Calu3 (cell line): ENCODE results near the gene ZMYND10. TPM values are rescaled to one million over a fixed set of nuclear protein-coding genes. Genes with fewer than 3 reads are reported as not detected.

Experiments
- BruUV-seq: library from RNA; stranded (reverse); fragments of 400-500 nt; replicated peaks from 2 replicates; lab custom pipeline; 2021; lab: Mats Ljungman, UMichigan
- CTCF ChIA-PET: fragments of 300-600 bp; sonication (Branson Sonifier 250); formaldehyde crosslinking; loops from one replicate; lab custom pipeline; 2022; ENCODE audit warnings: antibody characterized with exemption; lab: Charles Lee
- DNase-seq: peaks from one replicate; pipeline ENCODE4 v3.0.0; 2022
- H3K27ac Mint-ChIP-seq: one replicate; pipeline ENCODE4 v1.8.0; 2022; ENCODE audit warnings: mixed read lengths; ENCODE audit not compliant: unreplicated experiment
- H3K27me3 Mint-ChIP-seq: one replicate; pipeline ENCODE4 v1.8.0; 2022; ENCODE audit warnings: mixed read lengths; ENCODE audit not compliant: unreplicated experiment
- H3K36me3 Mint-ChIP-seq: one replicate; pipeline ENCODE4 v1.8.0; 2022; ENCODE audit warnings: mild to moderate bottlenecking, moderate library complexity, mixed read lengths; ENCODE audit not compliant: insufficient read depth, unreplicated experiment
- H3K4me1 Mint-ChIP-seq: one replicate; pipeline ENCODE4 v1.8.0; 2022; ENCODE audit warnings: mild to moderate bottlenecking, low read depth, mixed read lengths; ENCODE audit not compliant: unreplicated experiment
- H3K4me3 Mint-ChIP-seq: one replicate; pipeline ENCODE4 v1.8.0; 2022; ENCODE audit warnings: mild to moderate bottlenecking, low read depth, moderate library complexity, mixed read lengths; ENCODE audit not compliant: unreplicated experiment
- H3K9me3 Mint-ChIP-seq: one replicate; pipeline ENCODE4 v1.8.0; 2022; ENCODE audit warnings: low read depth, mixed read lengths; ENCODE audit not compliant: unreplicated experiment
- intact Hi-C: fragments of 100-400 bp; cut with micrococcal nuclease; formaldehyde crosslinking; loops from one replicate; pipeline ENCODE4 v1.10.0; 2022; ENCODE audit not compliant: unreplicated experiment
- total RNA-seq: library from RNA; stranded (reverse); gene quantifications from 2 replicates; pipeline ENCODE4 v1.2.3, GENCODE V29; 2022
- TF ChIP-seq, protein P1 (sequence below): fragments of 200-600 bp; IDR thresholded peaks from one replicate; pipeline ENCODE4 v1.8.0; 2022; ENCODE audit warnings: antibody characterized with exemption; ENCODE audit not compliant: unreplicated experiment

Gene ZMYND10
- total RNA-seq, 1 experiment from 2014 or later, result 0.71 TPM

DNA sequence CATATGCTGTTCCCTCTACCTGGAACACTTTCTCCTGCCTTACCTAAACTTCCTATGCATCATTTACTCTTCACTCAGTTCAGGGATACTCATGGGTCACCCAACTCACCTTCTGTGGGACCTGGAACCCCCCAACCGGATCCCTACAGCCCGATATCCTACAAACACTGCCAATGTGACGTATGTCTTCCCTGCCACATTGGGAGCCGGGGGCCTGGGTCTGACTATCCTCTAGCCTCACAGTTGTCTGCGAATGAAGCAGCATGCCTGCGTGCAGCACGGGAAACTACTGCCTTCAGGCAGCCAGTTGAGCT is 4.6 kb upstream of the ZMYND10 start:
- DNase-seq, result no peak
- H3K36me3 Mint-ChIP-seq, result peaks cover 28% of the 10 kb centered on the region
- CTCF ChIA-PET, result interaction anchor here (1.1 to 2.8 kb wide), 4 partner anchors 12 to 192 kb away, joined by 3 to 15 read pairs (median 5); no protein-coding TSS in a partner anchor
- intact Hi-C loops, result no loop called here
- peak overlapping the region; percentile 84 for H3K4me3 Mint-ChIP-seq
- TSS peak; percentile 28 for BruUV-seq
- H3K27ac Mint-ChIP-seq, result peak overlapping the region; percentile 13
- peaks cover 18% of the 10 kb centered on the region for H3K4me1 Mint-ChIP-seq
- no peaks in the 10 kb centered on the region for H3K9me3 Mint-ChIP-seq
- TF ChIP-seq, protein P1, sequence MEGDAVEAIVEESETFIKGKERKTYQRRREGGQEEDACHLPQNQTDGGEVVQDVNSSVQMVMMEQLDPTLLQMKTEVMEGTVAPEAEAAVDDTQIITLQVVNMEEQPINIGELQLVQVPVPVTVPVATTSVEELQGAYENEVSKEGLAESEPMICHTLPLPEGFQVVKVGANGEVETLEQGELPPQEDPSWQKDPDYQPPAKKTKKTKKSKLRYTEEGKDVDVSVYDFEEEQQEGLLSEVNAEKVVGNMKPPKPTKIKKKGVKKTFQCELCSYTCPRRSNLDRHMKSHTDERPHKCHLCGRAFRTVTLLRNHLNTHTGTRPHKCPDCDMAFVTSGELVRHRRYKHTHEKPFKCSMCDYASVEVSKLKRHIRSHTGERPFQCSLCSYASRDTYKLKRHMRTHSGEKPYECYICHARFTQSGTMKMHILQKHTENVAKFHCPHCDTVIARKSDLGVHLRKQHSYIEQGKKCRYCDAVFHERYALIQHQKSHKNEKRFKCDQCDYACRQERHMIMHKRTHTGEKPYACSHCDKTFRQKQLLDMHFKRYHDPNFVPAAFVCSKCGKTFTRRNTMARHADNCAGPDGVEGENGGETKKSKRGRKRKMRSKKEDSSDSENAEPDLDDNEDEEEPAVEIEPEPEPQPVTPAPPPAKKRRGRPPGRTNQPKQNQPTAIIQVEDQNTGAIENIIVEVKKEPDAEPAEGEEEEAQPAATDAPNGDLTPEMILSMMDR, result no peak
- no peaks in the 10 kb centered on the region for H3K27me3 Mint-ChIP-seq

DNA sequence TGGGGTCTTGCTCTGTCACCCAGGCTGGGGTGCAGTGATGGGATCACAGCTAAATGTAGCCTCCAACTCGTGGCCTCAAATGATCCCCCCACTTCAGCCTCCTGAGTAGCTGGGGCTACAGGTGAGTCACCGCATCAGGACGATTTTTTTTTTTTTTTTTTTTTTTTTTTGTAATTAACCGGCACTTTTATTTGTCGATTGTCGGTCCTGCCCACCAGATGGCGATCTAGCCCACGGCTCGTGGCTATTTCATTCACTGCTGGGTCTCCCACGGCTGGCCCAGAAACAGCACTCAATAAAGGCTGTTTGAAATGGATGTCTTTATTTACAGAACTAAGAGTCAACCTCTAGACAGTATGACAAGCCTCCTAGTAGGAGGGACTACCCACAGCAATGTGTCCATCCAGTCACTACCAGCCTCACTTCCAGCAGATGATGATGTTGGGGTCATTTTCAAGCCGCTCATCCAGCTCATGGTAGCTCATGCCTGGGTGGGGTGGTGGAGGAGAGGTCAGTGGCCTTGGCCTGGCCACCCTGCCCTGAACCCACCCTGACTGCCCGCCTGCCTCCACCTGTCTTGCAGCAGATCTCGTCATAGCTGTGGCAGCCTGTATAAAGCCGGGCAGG is 1.8 kb upstream of the ZMYND10 start:
- TF ChIP-seq, protein P1, result peak; percentile 33
- CTCF ChIA-PET, result interaction anchor here (0.6 to 1.6 kb wide), 4 partner anchors 10 to 195 kb away, joined by 3 to 10 read pairs (median 5); no protein-coding TSS in a partner anchor
- Mint-ChIP-seq H3K36me3 (peaks cover 20% of the 10 kb centered on the region), H3K4me1 (peaks cover 18% of the 10 kb centered on the region), H3K9me3 (no peaks in the 10 kb centered on the region), H3K27ac (no peak overlapping the region), H3K27me3 (peaks cover 13% of the 10 kb centered on the region), H3K4me3 (no peak overlapping the region)
- no TSS peak for BruUV-seq
- intact Hi-C loops, result loop anchor here (5.0 kb wide), 3 partner anchors 80 to 265 kb away; partner anchors contain the start of gene CISH
- DNase-seq, result peak; percentile 76

DNA sequence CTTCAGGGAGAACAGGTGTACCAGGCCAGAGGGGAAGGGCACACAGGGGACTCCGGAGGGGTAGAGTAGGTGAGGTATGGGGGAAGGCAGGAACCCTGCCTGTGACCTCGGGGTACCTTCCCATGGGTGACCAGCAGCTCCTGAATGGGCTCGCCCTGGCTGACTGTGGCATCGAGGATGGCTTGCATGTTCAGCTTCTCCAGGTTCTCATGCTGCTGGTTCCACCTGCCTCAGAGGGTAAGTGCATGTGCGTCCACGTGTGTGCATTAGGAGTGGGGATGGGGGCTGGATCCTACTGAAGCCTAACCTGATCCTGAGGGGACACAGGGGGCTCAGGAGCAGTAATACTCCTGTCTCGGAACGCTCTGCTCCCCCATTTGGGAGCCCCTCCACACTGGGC is 524 bp downstream of the ZMYND10 start:
- Mint-ChIP-seq H3K27me3 (peaks cover 18% of the 10 kb centered on the region), H3K27ac (no peak overlapping the region), H3K36me3 (peaks cover 7% of the 10 kb centered on the region), H3K9me3 (no peaks in the 10 kb centered on the region), H3K4me1 (peaks cover 13% of the 10 kb centered on the region), H3K4me3 (no peak overlapping the region)
- CTCF ChIA-PET, result interaction anchor here (0.8 kb wide), 1 partner anchor 8 kb away, joined by 3 read pairs; no protein-coding TSS in a partner anchor
- DNase-seq, result no peak
- TF ChIP-seq, protein P1, result no peak
- intact Hi-C loops, result loop anchor here (5.0 kb wide), 3 partner anchors 82 to 267 kb away; partner anchors contain the start of gene CISH
- BruUV-seq, result no TSS peak

DNA sequence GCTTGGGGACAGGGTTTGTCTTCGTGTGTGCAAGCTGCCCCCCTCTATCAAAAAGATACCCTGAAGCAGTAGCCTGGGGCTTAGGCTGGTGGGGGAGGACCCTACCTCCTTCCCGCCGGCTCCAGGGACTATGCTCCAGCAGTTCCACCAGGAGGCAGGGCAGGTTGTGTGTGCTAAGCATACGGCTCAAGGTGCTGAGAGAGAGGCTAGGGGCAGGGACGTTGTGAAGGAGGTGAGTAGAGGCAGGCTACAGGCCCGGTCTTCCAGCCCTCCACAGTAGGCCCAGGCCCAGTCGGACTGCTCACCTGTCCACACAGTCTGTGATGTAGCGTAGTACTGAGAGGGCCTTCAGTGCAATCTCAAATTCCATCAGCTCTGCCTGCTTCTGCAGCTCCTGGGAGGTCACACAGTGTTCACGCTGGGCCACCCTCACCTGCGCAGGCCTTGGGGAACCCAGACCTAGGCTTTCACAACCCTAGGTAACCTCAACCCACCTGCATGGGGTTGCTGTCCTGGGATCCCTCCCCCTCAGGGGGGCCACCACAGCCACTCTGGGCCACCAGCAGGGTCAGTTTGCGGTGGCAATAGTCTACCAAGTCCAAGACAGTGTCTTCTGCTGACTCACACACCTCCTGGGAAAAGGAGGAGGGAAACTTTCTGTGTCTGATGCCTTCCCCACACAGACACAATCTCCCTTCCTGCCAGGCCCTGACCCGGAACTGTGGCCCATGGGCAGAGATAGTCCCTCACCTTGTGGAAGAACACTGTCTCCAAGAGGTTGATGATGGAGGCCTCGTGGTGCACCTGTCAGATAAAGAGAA is 2.5 kb downstream of the ZMYND10 start:
- H3K4me1 Mint-ChIP-seq, result peaks cover 20% of the 10 kb centered on the region
- no peak overlapping the region for H3K4me3 Mint-ChIP-seq
- peaks cover 17% of the 10 kb centered on the region for H3K36me3 Mint-ChIP-seq
- CTCF ChIA-PET, result no interaction called here
- TF ChIP-seq, protein P1, result no peak
- intact Hi-C loops, result no loop called here
- DNase-seq, result no peak
- H3K27me3 Mint-ChIP-seq, result peaks cover 31% of the 10 kb centered on the region
- H3K27ac Mint-ChIP-seq, result no peak overlapping the region
- BruUV-seq, result no TSS peak
- H3K9me3 Mint-ChIP-seq, result no peaks in the 10 kb centered on the region
